Fibroblast of skin of left biceps (primary cell): ENCODE data around the gene ACP3.

Source experiments
- DNase-seq, 2 experiments: peaks; one replicate each; pipeline ENCODE4 v3.0.0-alpha.2; 2013; ENCODE audit warnings: low read depth in 2 of 2

ACP3 gene

GRCh38 chr3:132406587-132406986, 89.4 kb downstream of the ACP3 start:
- DNase-seq, result no peak

GRCh38 chr3:132407025-132407424, 89.8 kb downstream of the ACP3 start:
- DNase-seq, result no peak
